Activated CD8-positive, alpha-beta memory T cell treated with anti-CD3 and anti-CD28 coated beads for 24 hours (primary cell): Measurements from ENCODE around the gene DIMT1.

Experiments used
- DNase-seq: peaks from one replicate; pipeline ENCODE4 v3.0.0-alpha.2; 2020

The DIMT1 gene

DNA sequence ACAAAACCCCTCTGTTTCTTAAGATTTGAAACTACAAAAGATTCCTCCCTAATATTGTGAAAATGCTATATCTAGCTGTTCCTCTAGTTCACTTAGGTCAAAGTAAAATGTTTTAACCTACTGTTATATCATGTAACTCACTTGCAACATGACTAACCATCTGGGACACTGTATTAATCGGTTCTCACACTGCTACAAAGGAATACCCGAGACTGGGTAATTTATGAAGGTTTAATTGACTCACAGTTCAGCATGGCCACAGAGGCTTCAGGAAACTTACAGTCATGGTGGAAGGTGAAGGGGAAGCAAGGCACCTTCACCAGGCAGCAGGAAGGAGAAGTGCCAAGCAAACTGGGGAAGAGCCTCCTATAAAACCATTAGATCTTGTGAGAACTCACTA, 34.7 kb downstream of the DIMT1 start:
- DNase-seq = no peak

DNA sequence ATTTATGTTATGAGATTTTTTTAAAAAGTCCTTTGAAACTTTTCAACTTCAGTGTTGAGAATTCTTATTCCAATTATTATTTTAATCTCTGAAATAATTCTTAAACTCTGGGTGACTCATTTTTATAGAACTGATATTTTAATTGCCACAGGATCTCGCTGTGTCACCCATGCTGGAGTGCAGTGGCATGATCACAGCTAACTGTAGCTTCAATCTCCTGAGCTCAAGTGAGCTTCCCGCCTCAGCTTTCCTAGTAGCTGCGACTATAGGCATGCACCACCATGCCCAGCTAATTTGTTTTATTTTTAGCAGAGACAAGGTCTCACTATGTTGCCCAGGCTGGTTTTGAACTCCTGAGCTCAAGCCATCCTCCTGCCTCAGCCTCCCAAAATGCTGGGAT, 41.0 kb downstream of the DIMT1 start:
- DNase-seq = no peak

DNA sequence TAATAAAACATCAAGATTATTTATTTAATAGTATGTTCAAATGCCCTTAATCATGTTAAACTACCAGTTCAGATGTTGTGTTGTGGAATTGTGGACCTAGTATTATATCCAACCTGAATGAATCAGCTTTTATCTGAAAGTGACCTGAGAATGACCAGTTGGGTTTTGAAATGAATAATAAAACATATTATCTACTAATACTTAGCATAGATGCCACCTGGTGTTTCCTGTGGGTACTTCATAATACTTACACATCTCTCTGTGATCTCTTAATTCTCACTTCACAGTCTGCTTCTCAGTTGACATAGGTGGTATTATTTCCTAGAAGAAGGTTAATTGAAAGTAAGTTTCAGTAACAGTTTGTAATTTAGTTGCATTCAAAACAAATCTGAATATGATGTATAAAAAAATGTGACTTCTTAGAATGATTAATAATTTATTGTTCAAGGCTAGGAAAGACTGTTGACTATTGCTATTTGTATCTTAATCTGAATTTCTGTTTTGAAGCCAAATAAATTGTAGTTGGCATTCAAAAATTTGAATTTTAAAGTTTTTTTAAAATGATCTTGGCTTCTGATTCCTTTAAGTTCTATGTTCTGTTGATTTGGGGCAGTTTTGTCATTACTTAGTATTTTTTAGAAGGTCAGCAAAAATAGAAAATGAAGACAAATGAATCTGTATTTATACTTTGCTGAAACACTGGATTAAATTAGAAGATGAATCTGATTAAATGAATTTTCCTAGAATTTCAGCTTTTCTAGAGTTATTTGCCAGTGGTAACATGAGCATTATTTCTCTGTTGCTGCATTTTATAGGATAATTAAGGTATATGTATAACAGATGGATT, 49.5 kb downstream of the DIMT1 start:
- no peak for DNase-seq

DNA sequence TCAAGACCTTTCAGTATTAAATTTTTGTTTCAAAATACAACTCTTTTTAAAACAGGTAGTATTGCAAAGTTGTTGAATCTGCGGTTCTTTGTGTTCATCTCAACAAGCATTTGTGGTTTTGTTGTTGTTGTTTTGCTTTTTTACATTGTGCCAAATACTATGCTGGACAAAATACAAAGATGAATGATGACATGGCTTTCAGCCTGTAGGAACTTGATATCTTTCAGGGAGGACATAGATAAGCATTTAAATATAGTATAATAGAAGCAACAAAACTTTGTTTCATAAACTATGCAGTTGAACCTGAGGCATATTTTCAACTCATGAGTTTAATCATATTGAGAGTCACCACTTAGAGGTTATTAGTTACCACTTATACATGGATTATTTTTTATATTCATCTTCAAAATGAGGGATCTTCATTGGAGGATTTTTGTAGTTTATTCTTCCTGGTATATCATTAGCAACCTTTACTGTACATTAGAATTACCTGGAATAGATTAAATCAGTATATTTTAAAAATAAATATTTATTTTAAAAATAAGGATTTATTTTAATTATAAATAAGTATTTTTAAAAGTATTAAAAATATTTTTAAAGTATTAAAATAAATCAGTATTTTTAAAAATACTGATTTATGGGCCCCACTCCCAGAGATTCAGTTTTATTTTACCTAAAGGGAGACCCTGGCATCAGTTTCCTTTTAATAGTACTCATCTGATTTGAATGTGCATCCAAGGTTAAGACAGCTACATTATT, 54.8 kb downstream of the DIMT1 start:
- no peak for DNase-seq

DNA sequence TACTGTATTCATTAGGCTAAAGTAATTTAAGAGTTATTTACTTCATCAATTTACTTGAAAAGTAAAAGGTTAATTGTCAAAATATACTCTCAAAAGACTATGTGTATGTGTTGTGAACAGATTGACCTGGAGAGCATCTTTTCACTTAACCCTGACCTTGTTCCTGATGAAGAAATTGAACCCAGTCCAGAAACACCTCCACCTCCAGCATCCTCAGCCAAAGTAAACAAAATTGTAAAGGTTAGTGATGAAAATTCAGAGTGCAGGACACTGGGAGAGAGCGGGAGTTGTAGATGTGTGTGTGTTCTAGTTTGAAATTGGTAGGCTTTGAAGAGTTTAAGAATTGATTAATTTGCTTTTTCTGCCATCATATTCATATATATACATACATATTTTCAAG, 55.8 kb downstream of the DIMT1 start:
- DNase-seq = no peak

DNA sequence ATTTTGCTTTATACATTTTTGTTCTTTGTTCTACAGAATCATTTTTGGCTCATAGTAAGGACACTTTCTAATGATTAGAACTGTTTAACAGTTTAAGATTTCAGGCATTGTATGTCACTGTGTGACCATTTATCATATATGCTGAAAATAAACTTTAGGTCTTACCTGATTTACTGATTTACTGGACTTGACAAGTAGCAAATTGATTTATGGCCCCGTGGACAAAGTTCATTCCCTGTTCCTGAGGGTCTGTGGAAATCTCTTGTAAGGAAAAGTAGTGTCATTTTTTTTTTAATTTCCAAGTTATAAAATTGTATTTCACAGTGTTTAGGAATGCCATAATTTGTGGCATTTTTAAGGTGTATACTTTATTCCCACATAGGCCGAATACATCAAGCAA, 57.0 kb downstream of the DIMT1 start:
- no peak for DNase-seq

DNA sequence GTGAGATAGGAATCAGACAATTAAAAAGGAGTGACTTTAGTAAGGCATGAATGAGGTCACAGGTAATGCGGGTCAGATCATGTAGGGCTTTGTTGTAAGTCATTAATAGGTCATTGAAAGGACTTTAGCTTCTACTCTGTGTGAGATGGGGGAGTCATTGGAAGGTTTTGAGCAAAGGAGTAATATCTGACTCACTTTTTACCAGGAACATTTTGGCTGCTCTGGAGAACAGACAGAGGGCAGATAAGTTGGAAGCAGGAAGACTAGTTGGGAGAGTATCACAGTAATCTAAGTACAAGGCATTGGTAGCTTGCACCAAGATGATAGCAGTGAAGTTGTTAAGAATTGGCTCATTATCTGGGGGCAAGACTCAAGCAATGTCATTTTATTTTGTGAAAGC, 60.3 kb downstream of the DIMT1 start:
- no peak for DNase-seq

DNA sequence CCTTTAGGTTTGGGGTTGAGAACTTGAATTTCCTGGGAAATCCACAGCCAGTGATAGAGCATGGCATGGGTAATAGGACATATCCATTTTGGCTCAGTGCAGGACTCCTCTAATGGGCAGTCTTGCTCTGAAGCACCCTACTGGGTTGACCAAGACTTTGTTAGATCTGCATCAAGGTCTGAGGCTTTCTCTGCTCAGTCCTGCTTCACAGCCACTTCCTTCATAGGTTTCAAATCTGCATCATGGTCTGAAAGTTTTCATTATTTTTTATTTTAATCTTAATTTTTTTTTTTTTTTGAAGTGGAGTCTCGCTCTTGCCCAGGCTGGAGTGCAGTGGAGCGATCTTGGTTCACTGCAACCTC, 61.2 kb downstream of the DIMT1 start:
- DNase-seq = no peak

DNA sequence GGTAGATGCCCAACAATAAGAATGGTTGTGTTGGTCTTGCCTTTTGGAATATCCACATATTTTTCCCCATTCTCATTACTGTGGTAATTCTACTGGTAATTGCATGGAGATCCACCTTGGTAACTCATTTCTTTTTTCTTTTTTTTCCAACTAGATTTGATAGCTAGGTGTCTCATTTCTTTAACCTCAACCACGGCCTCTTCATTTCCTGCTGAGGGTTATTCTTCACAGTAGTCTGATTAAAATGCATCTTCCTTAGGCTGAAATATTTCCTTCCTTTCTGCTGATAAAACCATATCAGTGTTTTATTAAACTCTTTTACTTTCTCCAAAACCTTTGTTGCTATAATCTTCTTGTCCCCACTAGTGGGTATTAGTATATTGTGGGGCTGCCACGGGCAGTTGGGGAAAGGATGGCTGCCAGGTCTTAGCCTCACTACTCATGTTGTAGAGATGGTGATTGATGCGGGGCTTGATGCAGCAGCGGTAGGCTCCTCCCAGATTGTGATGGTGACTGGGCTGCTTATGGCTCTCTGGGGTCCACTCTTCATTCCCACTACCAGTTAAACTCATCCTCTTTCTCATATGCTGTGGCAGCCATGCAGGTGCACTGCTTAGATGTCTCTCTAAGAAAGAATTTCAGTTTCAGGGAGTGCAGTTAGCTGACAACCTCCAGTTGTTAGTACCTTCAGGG, 61.8 kb downstream of the DIMT1 start:
- DNase-seq = no peak

DNA sequence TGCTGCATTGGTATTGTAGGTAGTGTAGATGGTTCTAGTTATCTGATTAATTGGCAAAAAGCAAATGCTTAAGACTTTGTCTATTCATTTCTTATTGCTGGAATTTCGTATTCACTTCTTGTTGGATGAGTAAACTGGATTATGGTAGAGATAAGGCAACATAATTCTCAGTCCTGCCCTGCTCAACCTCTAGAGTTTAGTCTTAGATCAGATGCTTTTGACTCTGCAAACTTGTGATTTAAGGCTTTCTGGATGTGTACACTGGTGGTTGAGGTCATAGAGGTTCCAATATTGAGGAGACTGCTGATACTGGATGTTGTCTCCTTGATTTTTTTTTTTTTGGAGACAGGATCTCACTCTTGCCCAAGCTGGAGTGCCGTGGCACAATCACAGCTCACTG, 62.7 kb downstream of the DIMT1 start:
- no peak for DNase-seq

DNA sequence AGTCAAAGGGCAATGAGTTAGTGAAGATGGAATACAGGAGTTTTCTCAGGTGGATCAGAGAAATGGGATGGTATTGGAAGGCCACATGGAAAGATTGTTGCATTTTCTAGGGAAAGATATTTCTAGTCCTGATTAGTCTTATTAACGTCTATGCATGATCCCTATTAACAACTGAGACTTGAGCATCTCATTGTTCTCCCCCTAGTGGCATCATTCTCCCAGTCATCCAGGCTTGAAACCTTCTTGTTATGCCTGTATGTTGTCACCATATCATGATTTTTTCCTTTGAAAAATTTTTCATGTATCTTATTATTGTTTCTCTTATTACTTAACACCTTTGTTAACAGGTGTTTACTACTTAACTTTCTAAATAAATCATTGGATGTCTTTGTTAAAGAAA, 63.3 kb downstream of the DIMT1 start:
- DNase-seq = no peak
